Stimulated activated CD8-positive, alpha-beta memory T cell treated with anti-CD3 and anti-CD28 coated beads, Interleukin-7, amount 100 ng/mL, for 24 hours (primary cell): ENCODE data around the gene POLRMT.
"Not testable (repeated sequence)": the region's sequence is repeated elsewhere in the genome, so short reads cannot be mapped to it uniquely, and the experiment has no call there.

Experiments used
- DNase-seq: peaks from one replicate; pipeline ENCODE4 v3.0.0-alpha.2; 2020; ENCODE audit warnings: low read depth

Gene POLRMT

GRCh38 chr19:610801-611480, 22.4 kb downstream of the POLRMT start:
- peak; percentile 21 for DNase-seq

- DNase-seq = no peak
Observed at GRCh38 chr19:610071-610800, 23.1 kb downstream of the POLRMT start.

- no peak for DNase-seq
Observed at GRCh38 chr19:609004-609346, 24.4 kb downstream of the POLRMT start.

GRCh38 chr19:608155-609003, 25.0 kb downstream of the POLRMT start:
- DNase-seq = no peak

- no peak for DNase-seq
Observed at GRCh38 chr19:607301-608154, 25.8 kb downstream of the POLRMT start.

- not testable (repeated sequence) for DNase-seq
Observed at GRCh38 chr19:605061-605971, 28.0 kb downstream of the POLRMT start.

- DNase-seq = no peak
Observed at GRCh38 chr19:604355-604754, 29.0 kb downstream of the POLRMT start.

GRCh38 chr19:603779-604178, 29.6 kb downstream of the POLRMT start:
- not testable (repeated sequence) for DNase-seq

- not testable (repeated sequence) for DNase-seq
Observed at GRCh38 chr19:603302-603639, 30.1 kb downstream of the POLRMT start.

- DNase-seq = no peak
Observed at GRCh38 chr19:602391-603301, 30.7 kb downstream of the POLRMT start.

GRCh38 chr19:601790-602189, 31.5 kb downstream of the POLRMT start:
- no peak for DNase-seq

GRCh38 chr19:601310-601709, 32.0 kb downstream of the POLRMT start:
- DNase-seq = no peak

- DNase-seq = no peak
Observed at GRCh38 chr19:597406-598315, 35.7 kb downstream of the POLRMT start.

- DNase-seq = no peak
Observed at GRCh38 chr19:596263-596655, 37.1 kb downstream of the POLRMT start.

- DNase-seq = no peak
Observed at GRCh38 chr19:595326-596262, 37.7 kb downstream of the POLRMT start.

GRCh38 chr19:594265-594870, 39.0 kb downstream of the POLRMT start:
- no peak for DNase-seq

- DNase-seq = no peak
Observed at GRCh38 chr19:593505-593904, 39.8 kb downstream of the POLRMT start.
